Body of pancreas (tissue), 4 donors: ENCODE measurements around the gene MMADHC. TPM values are rescaled to one million over a fixed set of nuclear protein-coding genes. Genes with fewer than 3 reads are reported as not detected.

Experiments used
- ATAC-seq: fragments of 150-250 bp; one replicate; pipeline ENCODE4 v1.9.1; 2016
- DNase-seq, 4 donors: peaks; one replicate each; pipeline ENCODE4 v3.0.0-alpha.2; 2019
- H3K27ac ChIP-seq, 4 donors: fragments of 200-600 bp; sonication (generic); 1 replicate in 3 of 4; 2 replicates in 1 of 4; pipeline versions ENCODE4 v1.5.1 to v1.6.1; 2016 to 2019; ENCODE audit warnings: mild to moderate bottlenecking in 1 of 4, mixed read lengths in 1 of 4, moderate library complexity in 1 of 4
- H3K27me3 ChIP-seq, 2 donors: fragments of 200-600 bp; sonication (generic); one replicate each; pipeline ENCODE4 v1.6.0; 2016; ENCODE audit warnings: mild to moderate bottlenecking in 1 of 2
- H3K36me3 ChIP-seq, 2 donors: fragments of 200-600 bp; sonication (generic); replicated peaks in 1 of 2; 2 replicates each; pipeline ENCODE4 v1.5.1; 2016; ENCODE audit warnings: low read depth in 2 of 2; ENCODE audit not compliant: insufficient read depth in 1 of 2
- H3K4me1 ChIP-seq: fragments of 200-600 bp; sonication (generic); one replicate; pipeline ENCODE4 v1.6.0; 2016
- H3K4me3 ChIP-seq, 2 donors: fragments of 200-600 bp; sonication (generic); 1 replicate in 1 of 2; 2 replicates in 1 of 2; pipeline ENCODE4 v1.5.1; 2016 to 2019
- H3K9me3 ChIP-seq, 3 donors: fragments of 200-600 bp; sonication (generic); 1 replicate in 2 of 3; 2 replicates in 1 of 3; pipeline ENCODE4 v1.5.1; 2016
- CTCF ChIP-seq, 7 experiments: fragments of 450-650 bp in 4 of 7; fragments of 200-600 bp in 3 of 7; sonication (generic) in 3 of 7; IDR thresholded peaks; one replicate each; pipeline ENCODE4 v1.5.1; 2016 to 2019; ENCODE audit warnings: antibody characterized with exemption in 7 of 7
- POLR2A ChIP-seq, 3 donors: fragments of 450-650 bp; IDR thresholded peaks; one replicate each; pipeline ENCODE4 v1.6.1; 2016; ENCODE audit warnings: antibody characterized with exemption in 3 of 3, mild to moderate bottlenecking in 2 of 3
- WGBS, 2 donors: methylation state at CpG; one replicate each; pipeline ENCODE4 v1.1.5; 2017; 5-methylcytosine and 5-hydroxymethylcytosine counted together
- intact Hi-C: fragments of 100-400 bp; cut with DNase I; formaldehyde crosslinking; loops from one replicate; pipeline ENCODE4 v1.15.1; 2023
- total RNA-seq, 2 donors: library from RNA; depleted of rRNA; stranded (reverse); fragments of >200 nt; gene quantifications; one replicate each; pipeline ENCODE4 v1.1.0, GENCODE V29; 2016

Gene MMADHC
- total RNA-seq, 2 donors from 2014 or later: 33.6 to 52.9 TPM

- Histone ChIP-seq H3K4me3 (peak overlapping the region; percentile 35 to 42), H3K4me1 (peaks cover 24% of the 10 kb centered on the region), H3K27me3 (no peaks in the 10 kb centered on the region), H3K27ac (peak overlapping the region; percentile 95 to 98 (median 96)), H3K9me3 (no peaks in the 10 kb centered on the region), H3K36me3 (no peaks in the 10 kb centered on the region)
- WGBS, 2 donors: 26 to 39% methylated on average over 10 of the region's 10 CpGs
- no peak for DNase-seq
- no peak for TF ChIP-seq CTCF (IDR thresholded peaks at IDR 0.05)
- no peak for TF ChIP-seq POLR2A (IDR thresholded peaks at IDR 0.05)
- peak; percentile 30 for ATAC-seq
- intact Hi-C loops: no loop called here
Measured at GRCh38 chr2:149587950-149588487, 444 bp upstream of the MMADHC start.

- WGBS, 2 donors: 0% methylated on average over 7 of the region's 7 CpGs
- H3K27ac ChIP-seq: peak overlapping the region; percentile 95 to 98 (median 96)
- peaks cover 24% of the 10 kb centered on the region for H3K4me1 ChIP-seq
- H3K36me3 ChIP-seq: peaks cover 0 to 3% of the 10 kb centered on the region in 2 donors
- peak overlapping the region; percentile 35 to 42 for H3K4me3 ChIP-seq
- H3K9me3 ChIP-seq: no peaks in the 10 kb centered on the region
- no peak for TF ChIP-seq POLR2A (IDR thresholded peaks at IDR 0.05)
- no peak for TF ChIP-seq CTCF (IDR thresholded peaks at IDR 0.05)
- no peaks in the 10 kb centered on the region for H3K27me3 ChIP-seq
- no peak for ATAC-seq
- no peak for DNase-seq
- intact Hi-C loops: no loop called here
Measured at GRCh38 chr2:149586898-149587219, 716 bp downstream of the MMADHC start.

DNA sequence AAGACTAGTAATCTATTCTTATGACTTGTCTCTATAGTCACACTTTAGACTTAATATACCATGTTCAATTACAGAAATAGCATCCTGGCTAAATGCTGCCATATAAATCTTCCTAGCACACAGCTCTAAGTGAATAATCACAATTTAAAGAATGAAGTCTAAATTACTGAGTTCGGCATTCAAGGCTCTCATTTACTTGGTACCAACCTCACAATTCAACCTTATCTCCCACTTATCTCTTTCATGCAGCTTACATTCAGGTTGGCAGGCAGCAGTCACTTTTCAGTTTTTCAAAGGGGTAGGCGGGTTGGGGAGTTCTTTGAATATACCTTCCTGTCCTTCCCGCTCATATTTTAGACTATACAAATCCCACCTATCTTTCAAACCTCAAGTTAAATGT is 1.5 kb downstream of the MMADHC start:
- peak overlapping the region in 1 of 2 donors; percentile 4 for H3K4me3 ChIP-seq
- H3K36me3 ChIP-seq: peaks cover 0 to 3% of the 10 kb centered on the region in 2 donors
- TF ChIP-seq CTCF (IDR thresholded peaks at IDR 0.05) (no peak), POLR2A (IDR thresholded peaks at IDR 0.05) (no peak)
- intact Hi-C loops: no loop called here
- H3K27ac ChIP-seq: no peak overlapping the region
- H3K9me3 ChIP-seq: no peaks in the 10 kb centered on the region
- DNase-seq (no peak), ATAC-seq (no peak)
- H3K4me1 ChIP-seq: peaks cover 29% of the 10 kb centered on the region
- H3K27me3 ChIP-seq: no peaks in the 10 kb centered on the region
- 55 to 59% methylated on average over 3 of the region's 3 CpGs for WGBS, 2 donors

DNA sequence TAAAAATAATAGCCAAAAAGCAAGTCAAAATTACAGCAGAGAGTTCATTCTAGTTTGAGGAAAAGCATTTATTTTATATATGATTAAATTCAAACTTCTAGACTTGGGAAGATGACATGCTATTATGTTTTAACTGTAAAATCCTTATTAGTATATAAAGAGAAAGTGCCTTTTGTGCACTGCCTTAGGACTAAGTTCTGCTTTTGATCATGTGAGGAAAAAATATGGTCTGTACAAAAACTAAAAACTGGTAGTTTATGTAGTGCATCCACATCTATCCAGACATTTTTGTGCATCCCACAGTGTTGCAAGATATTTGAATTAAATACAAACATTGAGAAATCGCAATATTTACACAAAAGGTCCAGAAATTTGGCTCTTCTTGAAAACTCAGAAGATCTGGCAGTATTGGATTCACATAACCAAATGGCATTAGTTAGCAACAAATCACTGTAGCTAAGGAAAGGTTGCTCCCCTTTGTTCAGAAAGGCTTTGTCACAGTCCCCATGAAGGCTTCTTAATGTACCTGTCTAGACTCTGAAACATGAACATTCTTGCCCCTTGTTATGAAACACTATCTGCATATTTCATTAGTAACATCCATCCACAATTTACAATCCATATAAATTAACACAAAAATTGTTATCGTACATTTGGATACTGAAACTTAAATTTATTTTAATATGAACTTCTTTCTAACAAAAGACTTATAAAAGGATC is 2.2 kb downstream of the MMADHC start:
- Histone ChIP-seq H3K27me3 (no peaks in the 10 kb centered on the region), H3K4me1 (peaks cover 29% of the 10 kb centered on the region), H3K27ac (no peak overlapping the region), H3K4me3 (no peak overlapping the region), H3K9me3 (no peaks in the 10 kb centered on the region), H3K36me3 (peaks cover 0 to 3% of the 10 kb centered on the region in 2 donors)
- WGBS, 2 donors: 71 to 77% methylated on average over 2 of the region's 2 CpGs
- no peak for ATAC-seq
- intact Hi-C loops: no loop called here
- DNase-seq: no peak
- TF ChIP-seq POLR2A (IDR thresholded peaks at IDR 0.05): no peak
- TF ChIP-seq CTCF (IDR thresholded peaks at IDR 0.05): no peak
